GM12891 (cell line): Measurements from ENCODE around the gene RAB6C.
"Not testable (repeated sequence)": the region's sequence is repeated elsewhere in the genome, so short reads cannot be mapped to it uniquely, and the experiment has no call there.

ENCODE experiments used
- POLR2A ChIP-seq: IDR thresholded peaks from 2 replicates; pipeline ENCODE4 v1.6.1; 2011; ENCODE audit warnings: low read depth, low read length, control low read depth
- POLR2AphosphoS5 ChIP-seq: IDR thresholded peaks from 2 replicates; pipeline ENCODE4 v1.6.1; 2011; ENCODE audit warnings: low read depth, low read length, control low read depth
- SPI1 ChIP-seq: IDR thresholded peaks from 2 replicates; pipeline ENCODE4 v1.6.1; 2011; ENCODE audit warnings: low read depth, low read length, control low read depth

GRCh38 chr2:129992415-129993006 is 13.0 kb downstream of the RAB6C start:
- not testable (repeated sequence) for TF ChIP-seq POLR2A, POLR2AphosphoS5, SPI1
